ENCODE measurements around the gene GUCA2B.

Gene GUCA2B

GRCh38 chr1:42170779-42171621, 17.8 kb downstream of the GUCA2B start:
- Histone ChIP-seq H3K27me3 (ENCODE audit: control insufficient read depth in 1 of 2, insufficient read depth in 2 of 2, low read length in 2 of 2) (no peaks in the 10 kb centered on the region), H3K4me3 (ENCODE audit: low read depth in 1 of 2, low read length in 2 of 2) (no peak overlapping the region), H3K9me3 (ENCODE audit: low read length) (no peaks in the 10 kb centered on the region), H3K36me3 (ENCODE audit: insufficient read depth, low read length) (no peaks in the 10 kb centered on the region), H3K9ac (ENCODE audit: low read length) (no peak overlapping the region), H3K27ac (ENCODE audit: low read depth, low read length) (no peak overlapping the region), H3K4me1 (ENCODE audit: insufficient read depth, low read length) (peaks cover 20% of the 10 kb centered on the region)

- H3K36me3 ChIP-seq (ENCODE audit: insufficient read depth, low read length) = no peaks in the 10 kb centered on the region
- no peak overlapping the region for H3K4me3 ChIP-seq (ENCODE audit: low read depth in 1 of 2, low read length in 2 of 2)
- H3K4me1 ChIP-seq (ENCODE audit: insufficient read depth, low read length) = peaks cover 18% of the 10 kb centered on the region
- no peaks in the 10 kb centered on the region for H3K9me3 ChIP-seq (ENCODE audit: low read length)
- no peak overlapping the region for H3K9ac ChIP-seq (ENCODE audit: low read length)
- H3K27ac ChIP-seq (ENCODE audit: low read depth, low read length) = peak overlapping the region; percentile 17
- H3K27me3 ChIP-seq (ENCODE audit: control insufficient read depth in 1 of 2, insufficient read depth in 2 of 2, low read length in 2 of 2) = no peaks in the 10 kb centered on the region
Measured at GRCh38 chr1:42171679-42172266, 18.6 kb downstream of the GUCA2B start.

- no peaks in the 10 kb centered on the region for H3K9me3 ChIP-seq (ENCODE audit: low read length)
- no peak overlapping the region for H3K27ac ChIP-seq (ENCODE audit: low read depth, low read length)
- no peak overlapping the region for H3K4me3 ChIP-seq (ENCODE audit: low read depth in 1 of 2, low read length in 2 of 2)
- H3K36me3 ChIP-seq (ENCODE audit: insufficient read depth, low read length) = no peaks in the 10 kb centered on the region
- no peak overlapping the region for H3K9ac ChIP-seq (ENCODE audit: low read length)
- no peaks in the 10 kb centered on the region for H3K27me3 ChIP-seq (ENCODE audit: control insufficient read depth in 1 of 2, insufficient read depth in 2 of 2, low read length in 2 of 2)
- H3K4me1 ChIP-seq (ENCODE audit: insufficient read depth, low read length) = peaks cover 18% of the 10 kb centered on the region
Measured at GRCh38 chr1:42172381-42173133, 19.3 kb downstream of the GUCA2B start.

GRCh38 chr1:42173155-42173933, 20.1 kb downstream of the GUCA2B start:
- no peaks in the 10 kb centered on the region for H3K36me3 ChIP-seq (ENCODE audit: insufficient read depth, low read length)
- H3K9me3 ChIP-seq (ENCODE audit: low read length) = no peaks in the 10 kb centered on the region
- peaks cover 18% of the 10 kb centered on the region for H3K4me1 ChIP-seq (ENCODE audit: insufficient read depth, low read length)
- no peak overlapping the region for H3K27ac ChIP-seq (ENCODE audit: low read depth, low read length)
- H3K4me3 ChIP-seq (ENCODE audit: low read depth in 1 of 2, low read length in 2 of 2) = no peak overlapping the region
- H3K9ac ChIP-seq (ENCODE audit: low read length) = no peak overlapping the region
- no peaks in the 10 kb centered on the region for H3K27me3 ChIP-seq (ENCODE audit: control insufficient read depth in 1 of 2, insufficient read depth in 2 of 2, low read length in 2 of 2)

GRCh38 chr1:42173961-42174735, 20.9 kb downstream of the GUCA2B start:
- H3K27ac ChIP-seq (ENCODE audit: low read depth, low read length) = no peak overlapping the region
- no peak overlapping the region for H3K4me3 ChIP-seq (ENCODE audit: low read depth in 1 of 2, low read length in 2 of 2)
- peaks cover 22% of the 10 kb centered on the region for H3K4me1 ChIP-seq (ENCODE audit: insufficient read depth, low read length)
- no peaks in the 10 kb centered on the region for H3K9me3 ChIP-seq (ENCODE audit: low read length)
- H3K27me3 ChIP-seq (ENCODE audit: control insufficient read depth in 1 of 2, insufficient read depth in 2 of 2, low read length in 2 of 2) = no peaks in the 10 kb centered on the region
- H3K9ac ChIP-seq (ENCODE audit: low read length) = no peak overlapping the region
- H3K36me3 ChIP-seq (ENCODE audit: insufficient read depth, low read length) = no peaks in the 10 kb centered on the region

- H3K9me3 ChIP-seq (ENCODE audit: low read length) = no peaks in the 10 kb centered on the region
- H3K4me1 ChIP-seq (ENCODE audit: insufficient read depth, low read length) = peaks cover 32% of the 10 kb centered on the region
- no peak overlapping the region for H3K4me3 ChIP-seq (ENCODE audit: low read depth in 1 of 2, low read length in 2 of 2)
- no peaks in the 10 kb centered on the region for H3K27me3 ChIP-seq (ENCODE audit: control insufficient read depth in 1 of 2, insufficient read depth in 2 of 2, low read length in 2 of 2)
- no peak overlapping the region for H3K9ac ChIP-seq (ENCODE audit: low read length)
- no peak overlapping the region for H3K27ac ChIP-seq (ENCODE audit: low read depth, low read length)
- H3K36me3 ChIP-seq (ENCODE audit: insufficient read depth, low read length) = peaks cover 9% of the 10 kb centered on the region
Measured at GRCh38 chr1:42175314-42176054, 22.3 kb downstream of the GUCA2B start.

GRCh38 chr1:42176902-42177519, 23.8 kb downstream of the GUCA2B start:
- Histone ChIP-seq H3K4me3 (ENCODE audit: low read depth in 1 of 2, low read length in 2 of 2) (no peak overlapping the region), H3K27ac (ENCODE audit: low read depth, low read length) (no peak overlapping the region), H3K4me1 (ENCODE audit: insufficient read depth, low read length) (peaks cover 32% of the 10 kb centered on the region), H3K9ac (ENCODE audit: low read length) (no peak overlapping the region), H3K27me3 (ENCODE audit: control insufficient read depth in 1 of 2, insufficient read depth in 2 of 2, low read length in 2 of 2) (no peaks in the 10 kb centered on the region), H3K9me3 (ENCODE audit: low read length) (no peaks in the 10 kb centered on the region), H3K36me3 (ENCODE audit: insufficient read depth, low read length) (peaks cover 19% of the 10 kb centered on the region)

GRCh38 chr1:42177541-42177981, 24.4 kb downstream of the GUCA2B start:
- no peak overlapping the region for H3K9ac ChIP-seq (ENCODE audit: low read length)
- H3K27ac ChIP-seq (ENCODE audit: low read depth, low read length) = no peak overlapping the region
- H3K4me1 ChIP-seq (ENCODE audit: insufficient read depth, low read length) = peaks cover 30% of the 10 kb centered on the region
- no peaks in the 10 kb centered on the region for H3K9me3 ChIP-seq (ENCODE audit: low read length)
- no peak overlapping the region for H3K4me3 ChIP-seq (ENCODE audit: low read depth in 1 of 2, low read length in 2 of 2)
- H3K36me3 ChIP-seq (ENCODE audit: insufficient read depth, low read length) = peaks cover 19% of the 10 kb centered on the region
- H3K27me3 ChIP-seq (ENCODE audit: control insufficient read depth in 1 of 2, insufficient read depth in 2 of 2, low read length in 2 of 2) = no peaks in the 10 kb centered on the region

- no peaks in the 10 kb centered on the region for H3K27me3 ChIP-seq (ENCODE audit: control insufficient read depth in 1 of 2, insufficient read depth in 2 of 2, low read length in 2 of 2)
- peaks cover 19% of the 10 kb centered on the region for H3K36me3 ChIP-seq (ENCODE audit: insufficient read depth, low read length)
- no peak overlapping the region for H3K27ac ChIP-seq (ENCODE audit: low read depth, low read length)
- no peak overlapping the region for H3K4me3 ChIP-seq (ENCODE audit: low read depth in 1 of 2, low read length in 2 of 2)
- H3K9ac ChIP-seq (ENCODE audit: low read length) = no peak overlapping the region
- H3K9me3 ChIP-seq (ENCODE audit: low read length) = no peaks in the 10 kb centered on the region
- H3K4me1 ChIP-seq (ENCODE audit: insufficient read depth, low read length) = peaks cover 23% of the 10 kb centered on the region
Measured at GRCh38 chr1:42178249-42178648, 25.0 kb downstream of the GUCA2B start.

GRCh38 chr1:42179275-42179674, 26.1 kb downstream of the GUCA2B start:
- no peak overlapping the region for H3K9ac ChIP-seq (ENCODE audit: low read length)
- H3K27me3 ChIP-seq (ENCODE audit: control insufficient read depth in 1 of 2, insufficient read depth in 2 of 2, low read length in 2 of 2) = no peaks in the 10 kb centered on the region
- H3K4me1 ChIP-seq (ENCODE audit: insufficient read depth, low read length) = peaks cover 14% of the 10 kb centered on the region
- H3K36me3 ChIP-seq (ENCODE audit: insufficient read depth, low read length) = peaks cover 26% of the 10 kb centered on the region
- no peaks in the 10 kb centered on the region for H3K9me3 ChIP-seq (ENCODE audit: low read length)
- H3K4me3 ChIP-seq (ENCODE audit: low read depth in 1 of 2, low read length in 2 of 2) = no peak overlapping the region
- no peak overlapping the region for H3K27ac ChIP-seq (ENCODE audit: low read depth, low read length)
